Right kidney (tissue), 9 donors: ENCODE measurements around the gene NODAL.
"Not testable (repeated sequence)": the region's sequence is repeated elsewhere in the genome, so short reads cannot be mapped to it uniquely, and the experiment has no call there.

ENCODE experiments used
- DNase-seq: peaks from one replicate; pipeline ENCODE4 v3.0.0-alpha.2; 2016
- long read RNA-seq, 8 donors: transcript quantifications; one replicate each; lab custom pipeline, GENCODE V29; 2026

NODAL gene
- long read RNA-seq, donor 1, result 0 reads
- long read RNA-seq, donor 2, result 0 reads
- long read RNA-seq, donor 3, result 0 reads
- long read RNA-seq, donor 4, partial matches to known transcripts, result 0 of 1 reads
- long read RNA-seq, donor 4, other reads (novel, unspliced or antisense), result 0 of 1 reads
- long read RNA-seq, donor 5, result 0 reads
- long read RNA-seq, donor 6, result 0 reads
- long read RNA-seq, donor 7, result 0 reads
- long read RNA-seq, donor 8, result 0 reads

GRCh38 chr10:70441161-70441894 lies at the start of gene NODAL:
Gene NODAL (minus strand): TSS chr10:70441681. CDS start chr10:70441667, 14 bp downstream.
- peak; percentile 51 for DNase-seq

GRCh38 chr10:70490142-70490541 lies 48.7 kb upstream of the NODAL start:
- DNase-seq, result no peak

GRCh38 chr10:70487824-70488223 lies 46.3 kb upstream of the NODAL start:
- DNase-seq, result no peak

GRCh38 chr10:70483872-70484271 lies 42.4 kb upstream of the NODAL start:
- DNase-seq, result not testable (repeated sequence)

- DNase-seq, result no peak
Measured at GRCh38 chr10:70482982-70483760, 41.7 kb upstream of the NODAL start.

- no peak for DNase-seq
Measured at GRCh38 chr10:70481831-70482530, 40.5 kb upstream of the NODAL start.

GRCh38 chr10:70481105-70481504 lies 39.6 kb upstream of the NODAL start:
- no peak for DNase-seq

GRCh38 chr10:70480239-70480861 lies 38.9 kb upstream of the NODAL start:
- DNase-seq, result no peak

GRCh38 chr10:70479626-70480238 lies 38.3 kb upstream of the NODAL start:
- DNase-seq, result peak; percentile 61

- DNase-seq, result peak; percentile 40
Measured at GRCh38 chr10:70479165-70479581, 37.7 kb upstream of the NODAL start.

GRCh38 chr10:70478191-70479164 lies 37.0 kb upstream of the NODAL start, which contains the start of gene PALD1:
Gene PALD1 (plus strand): TSS chr10:70478767. CDS start chr10:70525952, 47,185 bp downstream.
- peak; percentile 86 for DNase-seq

GRCh38 chr10:70477661-70478162 lies 36.2 kb upstream of the NODAL start:
- DNase-seq, result peak; percentile 38

GRCh38 chr10:70476249-70477035 lies 35.0 kb upstream of the NODAL start:
- DNase-seq, result no peak

- no peak for DNase-seq
Measured at GRCh38 chr10:70475661-70476060, 34.2 kb upstream of the NODAL start.

- DNase-seq, result no peak
Measured at GRCh38 chr10:70474780-70475179, 33.3 kb upstream of the NODAL start.

GRCh38 chr10:70472799-70473454 lies 31.4 kb upstream of the NODAL start:
- no peak for DNase-seq

GRCh38 chr10:70466951-70467350 lies 25.5 kb upstream of the NODAL start:
- DNase-seq, result no peak

GRCh38 chr10:70465832-70466231 lies 24.4 kb upstream of the NODAL start:
- no peak for DNase-seq

- DNase-seq, result no peak
Measured at GRCh38 chr10:70465278-70465677, 23.8 kb upstream of the NODAL start.
